ENCODE measurements around the gene DBNDD1. TPM values are rescaled to one million over a fixed set of nuclear protein-coding genes. Genes with fewer than 3 reads are reported as not detected.
"Not testable (repeated sequence)": the region's sequence is repeated elsewhere in the genome, so short reads cannot be mapped to it uniquely, and the experiment has no call there.

The DBNDD1 gene
- 59.7 and 71.4 TPM in 2 replicates for total RNA-seq (2014; rRNA removed; shearing (Covaris generic))

GRCh38 chr16:90018652-90019542, at the start of gene DBNDD1:
Gene DBNDD1 (minus strand): TSS chr16:90019456. CDS start chr16:90019341, 115 bp downstream.
- H3K27me3 ChIP-seq (ENCODE audit: control insufficient read depth, insufficient read depth, low read length) = peaks cover 1% of the 10 kb centered on the region; the same call in 1 of the 2 replicates
- H3K36me3 ChIP-seq (replicated peaks; ENCODE audit: control insufficient read depth, insufficient read depth, low read length) = no peaks in the 10 kb centered on the region; the same call in 1 of the 2 replicates
- DNase-seq = peak; percentile 83
- H3K4me3 ChIP-seq (ENCODE audit: insufficient read depth, low read depth, low read length) = peak within 1 kb of the TSS; percentile 82

GRCh38 chr16:90061437-90061836, 42.2 kb upstream of the DBNDD1 start:
- H3K36me3 ChIP-seq (replicated peaks; ENCODE audit: control insufficient read depth, insufficient read depth, low read length) = no peaks in the 10 kb centered on the region

GRCh38 chr16:90057738-90058173, 38.5 kb upstream of the DBNDD1 start:
- H3K27me3 ChIP-seq (ENCODE audit: control insufficient read depth, insufficient read depth, low read length) = no peaks in the 10 kb centered on the region
- DNase-seq = no peak
- H3K4me3 ChIP-seq (ENCODE audit: insufficient read depth, low read depth, low read length) = no peak overlapping the region
- H3K36me3 ChIP-seq (replicated peaks; ENCODE audit: control insufficient read depth, insufficient read depth, low read length) = no peaks in the 10 kb centered on the region

More at GRCh38 chr16:90061437-90061836, 42.2 kb upstream of the DBNDD1 start:
- Histone ChIP-seq H3K4me3 (ENCODE audit: insufficient read depth, low read depth, low read length) (no peak overlapping the region), H3K27me3 (ENCODE audit: control insufficient read depth, insufficient read depth, low read length) (no peaks in the 10 kb centered on the region)
- no peak for DNase-seq

- not testable (repeated sequence) for H3K27me3 ChIP-seq (ENCODE audit: control insufficient read depth, insufficient read depth, low read length); H3K4me3 ChIP-seq (ENCODE audit: insufficient read depth, low read depth, low read length); H3K36me3 ChIP-seq (replicated peaks; ENCODE audit: control insufficient read depth, insufficient read depth, low read length); DNase-seq
Observed at GRCh38 chr16:90056521-90056920, 37.3 kb upstream of the DBNDD1 start.

GRCh38 chr16:90055371-90055770, 36.1 kb upstream of the DBNDD1 start:
- no peaks in the 10 kb centered on the region for H3K36me3 ChIP-seq (replicated peaks; ENCODE audit: control insufficient read depth, insufficient read depth, low read length)
- H3K4me3 ChIP-seq (ENCODE audit: insufficient read depth, low read depth, low read length) = no peak overlapping the region
- no peak for DNase-seq
- H3K27me3 ChIP-seq (ENCODE audit: control insufficient read depth, insufficient read depth, low read length) = no peaks in the 10 kb centered on the region

GRCh38 chr16:90054554-90054953, 35.3 kb upstream of the DBNDD1 start:
- Histone ChIP-seq H3K27me3 (ENCODE audit: control insufficient read depth, insufficient read depth, low read length) (no peaks in the 10 kb centered on the region), H3K36me3 (replicated peaks; ENCODE audit: control insufficient read depth, insufficient read depth, low read length) (no peaks in the 10 kb centered on the region), H3K4me3 (ENCODE audit: insufficient read depth, low read depth, low read length) (no peak overlapping the region)
- DNase-seq = no peak

GRCh38 chr16:90053902-90054500, 34.7 kb upstream of the DBNDD1 start:
- Histone ChIP-seq H3K27me3 (ENCODE audit: control insufficient read depth, insufficient read depth, low read length) (no peaks in the 10 kb centered on the region), H3K4me3 (ENCODE audit: insufficient read depth, low read depth, low read length) (no peak overlapping the region), H3K36me3 (replicated peaks; ENCODE audit: control insufficient read depth, insufficient read depth, low read length) (no peaks in the 10 kb centered on the region)
- DNase-seq = no peak

GRCh38 chr16:90050969-90051368, 31.7 kb upstream of the DBNDD1 start:
- DNase-seq = no peak
- Histone ChIP-seq H3K36me3 (replicated peaks; ENCODE audit: control insufficient read depth, insufficient read depth, low read length) (no peaks in the 10 kb centered on the region), H3K4me3 (ENCODE audit: insufficient read depth, low read depth, low read length) (no peak overlapping the region), H3K27me3 (ENCODE audit: control insufficient read depth, insufficient read depth, low read length) (no peaks in the 10 kb centered on the region)

- Histone ChIP-seq H3K4me3 (ENCODE audit: insufficient read depth, low read depth, low read length) (no peak overlapping the region), H3K36me3 (replicated peaks; ENCODE audit: control insufficient read depth, insufficient read depth, low read length) (no peaks in the 10 kb centered on the region), H3K27me3 (ENCODE audit: control insufficient read depth, insufficient read depth, low read length) (no peaks in the 10 kb centered on the region)
- no peak for DNase-seq
Observed at GRCh38 chr16:90048737-90049330, 29.6 kb upstream of the DBNDD1 start.

- Histone ChIP-seq H3K4me3 (ENCODE audit: insufficient read depth, low read depth, low read length) (no peak overlapping the region), H3K27me3 (ENCODE audit: control insufficient read depth, insufficient read depth, low read length) (no peaks in the 10 kb centered on the region), H3K36me3 (replicated peaks; ENCODE audit: control insufficient read depth, insufficient read depth, low read length) (peaks cover under 1% of the 10 kb centered on the region)
- no peak for DNase-seq
Observed at GRCh38 chr16:90048347-90048722, 29.1 kb upstream of the DBNDD1 start.

- H3K36me3 ChIP-seq (replicated peaks; ENCODE audit: control insufficient read depth, insufficient read depth, low read length) = peaks cover 3% of the 10 kb centered on the region
- peak; percentile 97 for DNase-seq
- no peaks in the 10 kb centered on the region for H3K27me3 ChIP-seq (ENCODE audit: control insufficient read depth, insufficient read depth, low read length)
- H3K4me3 ChIP-seq (ENCODE audit: insufficient read depth, low read depth, low read length) = peak overlapping the region; percentile 56
Observed at GRCh38 chr16:90047714-90048346, 28.6 kb upstream of the DBNDD1 start.

GRCh38 chr16:90046971-90047713, 27.9 kb upstream of the DBNDD1 start:
- DNase-seq = no peak
- Histone ChIP-seq H3K4me3 (ENCODE audit: insufficient read depth, low read depth, low read length) (peak overlapping the region; percentile 56), H3K27me3 (ENCODE audit: control insufficient read depth, insufficient read depth, low read length) (no peaks in the 10 kb centered on the region), H3K36me3 (replicated peaks; ENCODE audit: control insufficient read depth, insufficient read depth, low read length) (peaks cover 5% of the 10 kb centered on the region)

- Histone ChIP-seq H3K36me3 (replicated peaks; ENCODE audit: control insufficient read depth, insufficient read depth, low read length) (peaks cover 5% of the 10 kb centered on the region), H3K4me3 (ENCODE audit: insufficient read depth, low read depth, low read length) (peak overlapping the region; percentile 56), H3K27me3 (ENCODE audit: control insufficient read depth, insufficient read depth, low read length) (no peaks in the 10 kb centered on the region)
- DNase-seq = peak; percentile 98
Observed at GRCh38 chr16:90046122-90046970, 27.1 kb upstream of the DBNDD1 start.

Measured in H7 (cell line).